ENCODE measurements around the gene NR2C2. TPM values are rescaled to one million over a fixed set of nuclear protein-coding genes. Genes with fewer than 3 reads are reported as not detected.

Gene NR2C2
- total RNA-seq, 2 donors from 2014 or later = 58.3 to 74.3 TPM

DNA sequence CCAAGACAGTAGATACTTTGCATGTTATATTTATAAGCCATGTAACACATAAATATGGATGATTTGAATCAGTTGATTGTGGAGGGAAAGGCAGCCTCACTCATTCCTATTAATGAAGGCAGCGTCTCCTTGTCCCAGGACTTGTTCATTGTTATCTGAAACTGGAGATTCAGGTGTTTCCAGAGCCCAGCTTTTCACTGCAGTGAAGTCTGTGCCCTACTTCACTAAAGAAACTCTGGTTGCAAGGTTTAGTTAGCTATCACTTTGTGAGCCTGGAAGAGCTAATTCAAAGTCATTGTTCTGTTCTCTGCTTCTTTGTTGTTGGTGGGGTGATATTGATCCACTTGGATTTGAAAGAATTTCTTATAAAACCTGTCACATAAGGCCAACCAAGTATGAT lies 9.8 kb downstream of the NR2C2 start:
- peaks cover 6% of the 10 kb centered on the region for H3K36me3 Mint-ChIP-seq
- DNase-seq (ENCODE audit: low spot score) (no peak), ATAC-seq (no peak)
- H3K4me3 Mint-ChIP-seq = no peak overlapping the region
- H3K27ac Mint-ChIP-seq = no peak overlapping the region
- no peaks in the 10 kb centered on the region for H3K9me3 Mint-ChIP-seq
- H3K27me3 Mint-ChIP-seq = no peaks in the 10 kb centered on the region
- peaks cover 28 to 33% of the 10 kb centered on the region in 2 donors for H3K4me1 Mint-ChIP-seq (ENCODE audit: low read depth in 2 of 2)

- H3K36me3 Mint-ChIP-seq = peaks cover 6% of the 10 kb centered on the region
- DNase-seq (ENCODE audit: low spot score) (no peak), ATAC-seq (no peak)
- H3K4me3 Mint-ChIP-seq = peak overlapping the region; percentile 4
- peak overlapping the region; percentile 98 to 99 for H3K27ac Mint-ChIP-seq
- H3K9me3 Mint-ChIP-seq = no peaks in the 10 kb centered on the region
- H3K4me1 Mint-ChIP-seq (ENCODE audit: low read depth in 2 of 2) = peaks cover 22 to 26% of the 10 kb centered on the region in 2 donors
- no peaks in the 10 kb centered on the region for H3K27me3 Mint-ChIP-seq
Observed at GRCh38 chr3:14957925-14958324, 10.5 kb downstream of the NR2C2 start.

DNA sequence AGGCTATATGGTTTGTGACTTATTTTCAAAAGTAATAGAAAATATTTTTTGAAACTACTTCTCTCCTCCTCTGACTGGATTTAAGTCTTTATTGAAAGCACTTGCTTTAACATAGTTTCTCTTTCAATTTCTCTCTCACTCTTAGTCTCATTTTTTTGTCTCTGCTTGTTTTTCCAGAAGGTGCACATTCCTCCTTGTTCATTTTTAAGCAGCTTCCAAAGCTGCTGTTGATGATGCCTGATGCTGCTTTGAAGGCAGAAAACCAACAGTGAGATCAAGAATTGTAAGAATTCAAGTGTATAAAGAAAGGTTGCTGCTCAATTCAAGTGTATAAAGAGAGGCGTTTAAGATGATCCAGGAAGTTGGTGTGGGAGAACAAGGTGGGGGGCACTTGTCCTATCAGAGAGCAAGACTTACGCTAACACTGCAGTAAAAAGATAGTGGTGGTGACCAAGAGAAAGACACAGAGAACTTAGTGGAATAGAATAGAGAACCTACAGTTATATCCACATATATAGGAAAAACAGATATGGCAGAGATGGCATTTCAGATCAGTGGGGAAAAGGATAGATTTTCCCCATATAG lies 12.1 kb downstream of the NR2C2 start:
- H3K27me3 Mint-ChIP-seq = no peaks in the 10 kb centered on the region
- H3K36me3 Mint-ChIP-seq = peaks cover 6% of the 10 kb centered on the region
- ATAC-seq = peak; percentile 68 to 76
- H3K4me3 Mint-ChIP-seq = peak overlapping the region; percentile 95
- H3K9me3 Mint-ChIP-seq = no peaks in the 10 kb centered on the region
- peaks cover 20 to 26% of the 10 kb centered on the region in 2 donors for H3K4me1 Mint-ChIP-seq (ENCODE audit: low read depth in 2 of 2)
- no peak for DNase-seq (ENCODE audit: low spot score)
- peak overlapping the region; percentile 98 to 99 for H3K27ac Mint-ChIP-seq

GRCh38 chr3:14962762-14963161 lies 15.4 kb downstream of the NR2C2 start:
- Mint-ChIP-seq H3K4me3 (no peak overlapping the region), H3K27ac (no peak overlapping the region), H3K9me3 (no peaks in the 10 kb centered on the region), H3K36me3 (peaks cover 14% of the 10 kb centered on the region), H3K4me1 (ENCODE audit: low read depth in 2 of 2) (peaks cover 15 to 21% of the 10 kb centered on the region in 2 donors), H3K27me3 (no peaks in the 10 kb centered on the region)
- no peak for ATAC-seq
- DNase-seq (ENCODE audit: low spot score) = no peak

DNA sequence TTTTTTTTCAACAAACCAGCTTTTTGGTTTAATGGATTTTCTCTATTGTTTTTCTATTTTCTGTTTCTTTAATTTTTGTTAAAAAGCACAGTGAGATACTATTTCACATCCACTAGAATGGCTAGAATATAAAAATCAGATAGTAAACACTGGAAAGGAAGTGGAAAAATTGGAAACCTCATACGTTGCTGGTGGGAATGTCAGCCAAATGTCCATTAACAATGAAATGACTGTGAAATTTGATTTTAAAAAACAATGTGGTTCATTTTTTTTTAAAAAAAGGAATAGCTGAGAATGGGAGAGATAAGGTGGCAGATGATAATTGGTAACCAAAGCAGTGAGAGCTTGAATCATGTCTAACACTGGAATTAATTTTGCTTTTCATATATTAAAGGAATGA lies 19.9 kb downstream of the NR2C2 start:
- H3K9me3 Mint-ChIP-seq = no peaks in the 10 kb centered on the region
- H3K27ac Mint-ChIP-seq = no peak overlapping the region
- no peaks in the 10 kb centered on the region for H3K27me3 Mint-ChIP-seq
- H3K4me3 Mint-ChIP-seq = no peak overlapping the region
- peaks cover 2 to 4% of the 10 kb centered on the region in 2 donors for H3K4me1 Mint-ChIP-seq (ENCODE audit: low read depth in 2 of 2)
- ATAC-seq (no peak), DNase-seq (ENCODE audit: low spot score) (no peak)
- H3K36me3 Mint-ChIP-seq = peaks cover 7% of the 10 kb centered on the region

GRCh38 chr3:14969671-14970070 lies 22.3 kb downstream of the NR2C2 start:
- no peak for ATAC-seq
- no peaks in the 10 kb centered on the region for H3K27me3 Mint-ChIP-seq

GRCh38 chr3:14976317-14976716 lies 28.9 kb downstream of the NR2C2 start:
- ATAC-seq = no peak
- DNase-seq (ENCODE audit: low spot score) = no peak
- H3K27ac Mint-ChIP-seq = no peak overlapping the region
- H3K27me3 Mint-ChIP-seq = no peaks in the 10 kb centered on the region
- no peaks in the 10 kb centered on the region for H3K9me3 Mint-ChIP-seq
- H3K36me3 Mint-ChIP-seq = peaks cover 15% of the 10 kb centered on the region
- no peak overlapping the region for H3K4me3 Mint-ChIP-seq
- H3K4me1 Mint-ChIP-seq (ENCODE audit: low read depth in 2 of 2) = peaks cover 10 to 34% of the 10 kb centered on the region in 2 donors

More at GRCh38 chr3:14969671-14970070, 22.3 kb downstream of the NR2C2 start:
- Mint-ChIP-seq H3K27ac (no peak overlapping the region), H3K4me3 (no peak overlapping the region), H3K36me3 (peaks cover 23% of the 10 kb centered on the region), H3K4me1 (ENCODE audit: low read depth in 2 of 2) (peaks cover 10 to 12% of the 10 kb centered on the region in 2 donors), H3K9me3 (no peaks in the 10 kb centered on the region)
- no peak for DNase-seq (ENCODE audit: low spot score)

DNA sequence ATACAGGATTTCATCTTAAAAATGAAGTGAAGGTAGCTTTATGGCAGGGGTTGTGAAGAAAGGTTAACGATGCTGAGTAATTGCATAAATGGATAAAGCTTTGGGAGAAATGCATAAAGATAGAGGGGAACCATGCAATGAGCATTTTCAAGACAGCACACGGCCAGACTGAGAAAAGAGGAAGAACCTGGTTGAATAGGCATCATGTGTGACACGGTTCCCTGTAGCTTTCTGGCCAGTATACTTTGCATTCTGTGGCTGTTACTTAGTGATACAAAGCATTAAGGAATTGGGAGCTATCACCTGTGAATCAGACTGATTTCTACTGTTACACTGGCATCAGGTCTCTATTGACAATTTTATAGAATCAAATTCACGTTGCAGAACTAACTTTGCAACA lies 33.3 kb downstream of the NR2C2 start:
- Mint-ChIP-seq H3K36me3 (peaks cover 9% of the 10 kb centered on the region), H3K4me3 (no peak overlapping the region), H3K27ac (no peak overlapping the region), H3K4me1 (ENCODE audit: low read depth in 2 of 2) (peaks cover 7 to 33% of the 10 kb centered on the region in 2 donors), H3K9me3 (no peaks in the 10 kb centered on the region), H3K27me3 (no peaks in the 10 kb centered on the region)
- no peak for ATAC-seq
- no peak for DNase-seq (ENCODE audit: low spot score)

- Mint-ChIP-seq H3K27me3 (no peaks in the 10 kb centered on the region), H3K27ac (no peak overlapping the region), H3K4me1 (ENCODE audit: low read depth in 2 of 2) (peaks cover 19 to 29% of the 10 kb centered on the region in 2 donors), H3K36me3 (peaks cover 9% of the 10 kb centered on the region), H3K9me3 (no peaks in the 10 kb centered on the region), H3K4me3 (no peak overlapping the region)
- no peak for DNase-seq (ENCODE audit: low spot score)
- no peak for ATAC-seq
Observed at GRCh38 chr3:14984581-14985113, 37.3 kb downstream of the NR2C2 start.

DNA sequence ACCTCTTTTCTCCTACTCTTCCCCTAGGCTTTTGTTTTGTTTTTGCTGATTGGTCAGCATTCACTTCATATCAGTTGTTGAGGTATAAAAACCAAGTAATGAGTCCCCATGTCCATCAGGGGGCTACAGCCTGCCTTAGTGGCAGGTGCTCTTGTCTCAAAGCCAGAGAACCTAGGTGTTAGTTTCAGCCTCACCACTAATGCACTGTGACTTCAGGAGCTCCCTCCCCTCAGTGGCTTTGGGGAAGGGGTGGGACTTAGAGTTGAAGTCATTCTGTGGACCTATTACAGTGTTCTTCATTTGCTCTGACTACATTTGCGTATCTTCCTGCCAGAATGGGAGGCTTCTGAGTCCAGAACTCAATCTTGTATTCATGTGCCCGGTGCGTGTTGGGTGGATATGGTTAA lies 41.6 kb downstream of the NR2C2 start:
- peaks cover 37 to 41% of the 10 kb centered on the region in 2 donors for H3K4me1 Mint-ChIP-seq (ENCODE audit: low read depth in 2 of 2)
- H3K4me3 Mint-ChIP-seq = no peak overlapping the region
- ATAC-seq (peak; percentile 86 to 99), DNase-seq (ENCODE audit: low spot score) (peak; percentile 61)
- no peaks in the 10 kb centered on the region for H3K27me3 Mint-ChIP-seq
- H3K36me3 Mint-ChIP-seq = peaks cover 9% of the 10 kb centered on the region
- no peaks in the 10 kb centered on the region for H3K9me3 Mint-ChIP-seq
- H3K27ac Mint-ChIP-seq = peak overlapping the region; percentile 14 to 53

GRCh38 chr3:14989943-14990779 lies 42.8 kb downstream of the NR2C2 start:
- ATAC-seq = no peak
- H3K4me1 Mint-ChIP-seq (ENCODE audit: low read depth in 2 of 2) = peaks cover 30 to 35% of the 10 kb centered on the region in 2 donors
- no peak overlapping the region for H3K4me3 Mint-ChIP-seq

DNA sequence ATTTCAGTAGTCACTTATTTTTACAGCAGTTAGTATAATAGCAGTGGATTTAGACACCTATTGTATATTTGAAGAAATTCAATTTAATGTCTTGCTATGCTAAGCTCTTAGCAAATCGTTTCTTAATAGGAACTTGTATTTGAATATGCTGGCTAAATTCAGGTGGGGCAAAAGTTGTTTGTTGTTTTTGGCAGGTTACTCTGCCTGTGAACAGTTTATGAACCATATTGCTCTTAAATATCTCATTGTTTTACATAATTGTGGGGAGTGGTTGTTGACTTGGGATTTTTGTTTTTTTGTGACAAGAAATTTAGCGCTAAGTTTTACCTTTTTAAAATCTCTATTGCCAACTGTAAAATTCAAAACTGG lies 43.4 kb downstream of the NR2C2 start:
- peak overlapping the region in 1 of 2 donors; percentile 30 for H3K27ac Mint-ChIP-seq

More at GRCh38 chr3:14989943-14990779, 42.8 kb downstream of the NR2C2 start:
- no peaks in the 10 kb centered on the region for H3K27me3 Mint-ChIP-seq
- DNase-seq (ENCODE audit: low spot score) = no peak
- H3K9me3 Mint-ChIP-seq = no peaks in the 10 kb centered on the region
- H3K27ac Mint-ChIP-seq = peak overlapping the region in 1 of 2 donors; percentile 30
- H3K36me3 Mint-ChIP-seq = no peaks in the 10 kb centered on the region

GRCh38 chr3:14991151-14991742 lies 43.9 kb downstream of the NR2C2 start:
- H3K4me1 Mint-ChIP-seq (ENCODE audit: low read depth in 2 of 2) = peaks cover 36 to 41% of the 10 kb centered on the region in 2 donors
- no peaks in the 10 kb centered on the region for H3K36me3 Mint-ChIP-seq
- peak overlapping the region in 1 of 2 donors; percentile 30 for H3K27ac Mint-ChIP-seq
- ATAC-seq (no peak), DNase-seq (ENCODE audit: low spot score) (no peak)
- no peaks in the 10 kb centered on the region for H3K9me3 Mint-ChIP-seq
- H3K27me3 Mint-ChIP-seq = no peaks in the 10 kb centered on the region
- no peak overlapping the region for H3K4me3 Mint-ChIP-seq

More for the DNA sequence above, 43.4 kb downstream of the NR2C2 start:
- no peaks in the 10 kb centered on the region for H3K36me3 Mint-ChIP-seq
- peaks cover 36 to 41% of the 10 kb centered on the region in 2 donors for H3K4me1 Mint-ChIP-seq (ENCODE audit: low read depth in 2 of 2)
- no peaks in the 10 kb centered on the region for H3K27me3 Mint-ChIP-seq
- DNase-seq (ENCODE audit: low spot score) (no peak), ATAC-seq (no peak)
- H3K9me3 Mint-ChIP-seq = no peaks in the 10 kb centered on the region
- no peak overlapping the region for H3K4me3 Mint-ChIP-seq
